Keratinocyte (primary cell): ENCODE data around the gene DIP2C.

ENCODE experiments used
- CTCF ChIP-seq, 3 experiments: IDR thresholded peaks in 1 of 3; conservative IDR thresholded peaks in 1 of 3; optimal IDR thresholded peaks in 1 of 3; 2 replicates in 2 of 3; 3 replicates in 1 of 3; pipeline versions ENCODE3 to v1.5.1; 2011; ENCODE audit warnings: low read length in 3 of 3, mild to moderate bottlenecking in 3 of 3, moderate library complexity in 2 of 3, control low read depth in 1 of 3, inconsistent platforms in 1 of 3; ENCODE audit not compliant: insufficient read depth in 2 of 3; ENCODE audit errors: extremely low read depth in 1 of 3
- EZH2 ChIP-seq: IDR thresholded peaks from one replicate; pipeline ENCODE4 v1.6.1; 2012; ENCODE audit warnings: inconsistent platforms, mild to moderate bottlenecking, low read length, moderate library complexity

DNA sequence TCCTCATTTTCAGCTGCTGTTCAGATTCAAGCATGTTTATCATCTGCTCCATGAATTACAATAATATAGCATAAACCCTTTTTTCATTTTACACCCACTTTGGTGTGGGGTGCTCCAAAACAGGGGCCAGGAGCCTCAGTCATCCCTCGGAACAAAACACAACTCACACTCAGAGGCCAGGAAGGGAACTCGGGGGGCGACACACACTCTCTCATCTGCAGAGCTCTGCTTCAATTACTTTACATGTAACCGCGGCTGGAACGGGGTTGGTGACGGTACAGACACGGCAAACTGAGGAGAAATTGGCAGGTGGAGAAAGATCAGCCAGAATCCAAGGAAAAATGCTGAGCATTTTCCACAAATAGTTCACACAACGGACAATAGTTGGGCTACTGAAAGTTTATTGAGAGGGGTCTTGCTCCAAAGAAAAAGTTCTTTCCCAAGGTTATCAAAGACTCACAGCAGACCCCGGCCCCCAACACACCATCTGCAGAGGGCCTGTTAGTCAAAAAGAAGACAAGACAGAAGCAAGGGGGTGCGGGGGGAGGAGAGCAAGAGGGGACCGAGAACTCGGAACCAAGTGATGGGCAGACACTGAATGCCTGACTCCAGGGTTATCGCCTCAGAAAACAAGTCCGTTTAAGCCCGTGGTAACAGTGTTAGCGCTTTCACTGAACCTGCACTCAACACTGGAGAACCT, 20.5 kb downstream of the DIP2C start:
- TF ChIP-seq CTCF (optimal IDR thresholded peaks at IDR 0.05 in 1 of 3, IDR thresholded peaks at IDR 0.05 in 1 of 3, conservative IDR thresholded peaks at IDR 0.05 in 1 of 3; ENCODE audit: extremely low read depth in 1 of 3, insufficient read depth in 2 of 3, low read length in 3 of 3) = no peak
- no peak for TF ChIP-seq EZH2
